Measurements from ENCODE around the gene NSMCE1.
"Not testable (repeated sequence)": the region's sequence is repeated elsewhere in the genome, so short reads cannot be mapped to it uniquely, and the experiment has no call there.

NSMCE1 gene

DNA sequence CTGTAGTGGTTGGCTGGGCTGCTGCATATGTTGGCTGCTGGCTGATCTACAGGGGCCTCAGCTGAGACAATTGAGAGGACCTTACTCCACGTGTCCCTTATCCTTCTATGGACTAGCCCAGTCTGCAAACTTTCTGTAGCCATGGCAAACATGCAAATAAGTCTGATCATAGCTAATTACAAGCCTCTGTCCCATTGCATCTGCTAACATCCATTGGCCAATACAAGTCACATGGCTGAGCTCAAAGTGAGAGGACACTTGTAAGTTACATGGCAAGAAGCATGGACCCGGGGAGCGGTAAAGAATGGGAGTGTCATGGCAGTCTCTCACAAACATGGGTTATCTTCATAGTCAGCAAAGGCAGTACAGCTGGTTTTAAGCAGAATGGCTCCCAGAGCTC, 33.6 kb upstream of the NSMCE1 start:
- DNase-seq = no peak

DNA sequence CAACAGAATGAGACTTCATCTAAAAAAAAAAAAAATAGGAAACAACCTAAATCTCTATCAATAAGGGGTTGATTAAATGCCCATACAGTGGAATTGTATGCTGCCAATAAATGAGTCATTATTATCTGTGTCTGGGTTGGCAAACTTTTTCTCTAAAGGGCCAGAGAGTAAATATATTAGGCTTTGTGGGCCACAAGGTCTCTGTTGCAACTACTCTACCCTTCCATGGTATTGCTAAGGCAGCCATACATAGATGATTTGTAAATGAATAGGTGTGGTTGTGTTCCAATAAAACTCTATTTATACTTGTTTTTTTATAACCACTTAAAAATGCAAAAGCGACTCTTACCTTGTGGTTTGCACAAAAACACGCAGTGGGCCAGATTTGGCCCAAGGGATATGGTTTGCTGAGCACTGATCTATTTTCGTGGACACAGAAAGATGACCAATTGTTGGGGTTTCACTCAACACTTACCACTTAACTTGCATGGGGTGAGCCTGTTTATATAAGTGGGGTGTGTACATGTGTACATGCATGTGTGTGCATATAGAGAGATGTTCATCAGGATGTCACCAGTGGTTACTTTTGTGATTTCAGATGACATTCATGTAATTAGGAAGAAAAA, 32.8 kb upstream of the NSMCE1 start:
- no peak for DNase-seq

DNA sequence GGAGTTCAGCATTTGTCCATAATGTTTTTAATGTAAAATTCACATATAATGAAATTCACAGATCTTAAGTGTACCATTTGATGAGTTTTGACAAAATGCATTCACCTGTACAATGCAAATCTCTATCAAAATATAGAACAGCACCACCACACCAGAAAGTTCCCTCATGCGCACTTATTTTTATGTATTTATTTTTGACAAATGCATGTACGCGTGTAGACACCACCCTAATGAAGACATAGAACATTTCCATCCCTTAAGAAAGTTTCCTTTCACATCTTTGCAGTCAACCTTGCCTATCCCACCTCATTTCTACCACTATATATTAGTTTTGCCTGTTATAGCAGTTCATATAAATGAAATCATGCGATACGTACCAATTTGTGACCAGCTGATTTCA, 29.6 kb upstream of the NSMCE1 start:
- DNase-seq = no peak

- no peak for DNase-seq
Measured at GRCh38 chr16:27293343-27293742, 24.8 kb upstream of the NSMCE1 start.

DNA sequence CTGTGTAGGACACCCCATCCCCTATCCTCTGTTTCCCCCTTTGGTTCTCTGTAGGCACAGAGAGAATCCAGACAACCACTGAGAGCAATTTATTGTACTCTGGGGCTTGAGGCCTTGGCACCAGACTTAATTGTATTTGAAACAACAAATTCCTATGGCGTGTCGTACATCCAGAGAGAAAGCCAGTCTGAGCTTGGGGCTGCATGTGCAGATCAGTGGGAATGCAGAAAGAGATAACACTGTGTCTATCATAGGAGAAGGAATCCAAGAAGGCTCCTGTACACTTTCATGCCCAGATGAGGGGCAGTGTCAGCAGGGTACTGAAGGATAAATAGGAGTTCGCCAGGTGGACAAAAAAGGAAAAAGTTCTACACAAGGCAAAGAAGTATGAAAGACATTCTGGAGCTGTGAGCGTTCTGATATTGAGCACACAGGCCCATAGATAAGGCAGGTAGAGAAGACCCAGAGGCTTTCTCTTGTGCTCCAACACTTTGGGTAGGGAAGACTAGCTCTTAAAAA, 23.2 kb upstream of the NSMCE1 start:
- DNase-seq = no peak

- no peak for DNase-seq
Measured at GRCh38 chr16:27291106-27291505, 22.5 kb upstream of the NSMCE1 start.

DNA sequence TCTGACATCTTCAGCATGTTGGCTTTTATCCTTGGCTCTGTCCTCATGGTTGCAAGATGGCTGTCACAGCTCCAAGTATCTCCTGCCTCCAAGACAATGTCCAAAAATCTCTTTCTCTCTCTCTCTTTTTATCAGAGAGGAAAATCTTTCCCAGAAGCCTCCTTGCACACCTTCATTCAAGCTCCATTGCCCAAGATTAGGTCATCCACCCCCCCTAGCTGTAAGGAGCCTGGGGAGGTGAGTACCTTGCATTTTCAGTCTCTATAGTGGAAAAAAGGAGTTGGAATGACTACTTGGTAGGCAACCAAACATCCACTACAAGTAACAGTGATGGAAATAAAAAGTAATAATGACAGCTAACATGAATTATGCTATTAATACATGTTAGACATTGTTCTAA, 22.0 kb upstream of the NSMCE1 start:
- DNase-seq = no peak

- DNase-seq = no peak
Measured at GRCh38 chr16:27289669-27290068, 21.1 kb upstream of the NSMCE1 start.

GRCh38 chr16:27288313-27288712, 19.7 kb upstream of the NSMCE1 start:
- not testable (repeated sequence) for DNase-seq

DNA sequence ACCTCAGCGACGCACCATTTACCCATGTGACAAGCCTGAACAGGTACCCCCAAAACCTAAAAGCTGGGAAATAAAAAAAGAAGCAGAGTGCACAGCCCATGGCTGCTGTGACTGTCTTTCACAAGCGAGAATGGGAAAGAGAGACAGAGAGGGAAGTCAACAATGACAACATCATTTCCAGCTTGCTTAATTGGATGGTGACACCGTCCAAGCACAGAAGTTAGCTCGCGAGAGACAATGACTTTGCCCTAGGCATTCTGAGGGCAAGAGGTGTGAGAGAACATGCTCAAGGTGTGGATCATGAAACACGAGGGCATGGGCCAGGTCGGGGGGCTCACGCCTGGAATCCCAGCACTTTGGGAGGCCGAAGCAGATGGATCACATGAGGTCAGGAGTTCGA, 19.3 kb upstream of the NSMCE1 start:
- DNase-seq = no peak

GRCh38 chr16:27287051-27287811, 18.7 kb upstream of the NSMCE1 start:
- DNase-seq = no peak

DNA sequence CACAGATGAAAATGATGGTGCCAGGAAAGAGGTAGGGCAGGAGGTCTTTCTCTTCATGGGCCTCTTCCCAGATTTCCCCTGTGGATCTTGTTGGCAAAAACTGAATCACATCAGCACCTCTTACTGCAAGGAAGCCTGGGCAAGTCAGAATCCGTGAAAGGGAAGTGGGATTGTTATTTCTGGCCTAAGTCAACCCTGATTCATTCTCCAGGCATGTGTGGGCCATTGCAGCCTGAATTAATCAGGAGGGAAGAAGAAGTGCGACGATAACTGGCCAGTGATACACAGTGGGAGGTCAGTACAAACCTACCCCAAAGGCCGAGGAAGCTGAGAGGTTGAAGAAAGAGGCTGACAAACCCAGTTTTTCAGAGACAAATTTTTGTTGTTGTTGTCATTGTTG, 17.9 kb upstream of the NSMCE1 start:
- no peak for DNase-seq

DNA sequence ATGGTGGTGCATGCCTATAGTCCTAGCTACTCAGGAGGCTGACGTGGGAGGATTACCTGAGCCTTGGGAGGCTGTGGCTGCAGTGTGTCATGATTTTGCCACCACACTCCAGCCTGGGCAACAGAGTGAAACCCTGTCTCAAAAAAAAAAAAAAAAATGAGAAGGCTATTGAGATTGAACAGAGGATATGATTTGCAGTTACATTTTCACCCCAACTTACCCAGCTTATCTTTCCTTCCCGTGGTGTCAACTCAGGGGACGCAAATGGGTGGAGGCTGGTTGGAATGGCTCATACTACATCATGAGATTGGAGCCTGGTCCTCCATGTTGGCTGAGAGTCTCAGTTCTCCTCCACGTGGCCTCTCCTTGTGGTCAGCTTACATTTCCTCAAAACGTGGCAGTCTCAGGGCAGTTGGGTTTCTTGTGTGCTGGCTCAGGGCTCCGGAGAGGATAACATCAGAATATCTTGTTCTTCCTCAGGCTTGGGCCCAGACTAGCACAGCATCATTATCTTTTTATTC, 17.2 kb upstream of the NSMCE1 start:
- DNase-seq = no peak

- DNase-seq = no peak
Measured at GRCh38 chr16:27284865-27285675, 16.5 kb upstream of the NSMCE1 start.

DNA sequence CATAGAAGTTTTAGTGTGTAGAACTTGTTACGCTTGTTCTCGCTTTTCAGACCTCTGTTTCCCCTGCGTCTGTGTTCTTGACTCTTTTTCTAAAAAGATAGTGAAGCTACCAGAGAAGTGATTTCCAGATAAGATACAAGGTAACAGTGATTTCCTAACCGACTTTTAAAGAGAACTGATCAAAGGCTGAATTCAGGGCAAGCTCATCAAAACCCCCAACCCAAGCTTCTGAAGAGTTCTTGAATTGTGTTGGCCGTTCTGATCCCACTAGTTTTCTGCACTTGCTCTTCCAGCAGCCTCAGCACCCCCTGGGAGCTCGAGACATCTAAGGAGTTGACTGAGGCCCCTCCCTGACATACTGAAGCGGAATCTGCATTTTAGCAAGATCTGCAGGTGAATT, 12.7 kb upstream of the NSMCE1 start:
- no peak for DNase-seq

DNA sequence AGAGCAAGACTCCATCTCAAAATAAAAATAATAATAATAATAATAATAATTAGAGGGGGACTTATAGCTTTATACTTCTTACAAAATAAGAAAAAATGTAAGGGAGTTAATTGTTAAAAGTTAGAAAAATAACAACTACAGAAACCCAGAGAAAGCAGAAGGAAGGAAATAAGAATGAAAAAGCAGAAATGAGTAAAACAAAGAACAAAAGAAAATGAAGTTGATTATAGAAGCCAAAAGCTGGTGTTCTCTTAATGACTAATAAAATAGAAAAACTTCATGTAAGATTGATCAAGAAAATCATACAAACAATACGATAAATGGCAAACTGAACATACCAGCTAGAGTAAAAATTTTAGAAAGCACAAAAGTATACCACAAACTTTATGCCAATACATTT, 6.8 kb upstream of the NSMCE1 start:
- DNase-seq = no peak

GRCh38 chr16:27274424-27274874, 5.9 kb upstream of the NSMCE1 start:
- not testable (repeated sequence) for DNase-seq

- DNase-seq = no peak
Measured at GRCh38 chr16:27273670-27274423, 5.3 kb upstream of the NSMCE1 start.

DNA sequence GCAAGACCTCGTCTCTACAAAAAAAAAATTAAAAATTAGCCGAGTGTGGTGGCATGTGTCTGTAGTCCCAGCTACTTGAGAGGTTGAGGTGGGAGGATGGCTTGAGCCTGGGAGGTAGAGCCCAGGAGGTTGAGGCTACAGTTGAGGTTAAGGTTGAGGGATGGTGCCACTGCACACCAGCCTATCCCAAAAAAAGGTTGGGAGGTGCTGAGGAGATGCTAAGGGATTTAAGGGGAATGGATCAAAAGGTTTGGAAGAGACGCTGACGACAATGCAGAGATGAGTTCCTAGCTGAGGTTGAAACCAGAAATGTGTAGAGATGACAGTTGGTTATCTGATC, 4.7 kb upstream of the NSMCE1 start:
- DNase-seq = no peak

DNA sequence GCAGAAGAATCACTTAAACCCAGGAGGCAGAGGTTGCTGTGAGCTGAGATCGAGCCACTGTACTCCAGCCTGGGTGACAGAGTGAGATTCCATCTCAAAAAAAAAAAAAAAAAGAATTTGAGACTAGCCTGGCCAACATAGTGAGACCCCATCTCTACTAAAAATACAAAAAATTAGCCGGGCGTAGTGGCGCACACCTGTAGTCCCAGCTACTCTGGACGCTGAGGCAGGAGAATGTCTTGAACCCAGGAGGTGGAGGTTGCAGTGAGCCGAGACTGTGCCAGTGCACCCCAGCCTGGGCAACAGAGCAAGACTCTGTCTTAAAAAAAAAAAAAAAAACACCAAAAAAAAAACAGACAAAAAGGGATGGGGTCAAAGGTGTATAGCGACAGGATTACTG, 4.1 kb upstream of the NSMCE1 start:
- DNase-seq = not testable (repeated sequence)

GRCh38 chr16:27272076-27272475, 3.5 kb upstream of the NSMCE1 start:
- DNase-seq = no peak

GRCh38 chr16:27270349-27270748, 1.8 kb upstream of the NSMCE1 start:
- DNase-seq = no peak

Measured in activated gamma-delta T cell (primary cell).